AG04450 (cell line): ENCODE results near the gene TCEANC2. TPM values are rescaled to one million over a fixed set of nuclear protein-coding genes. Genes with fewer than 3 reads are reported as not detected.

Experiments used
- CTCF ChIA-PET: fragments of 300-600, 350-600 bp; formaldehyde crosslinking; extraction: SDS; loops from one replicate; lab custom pipeline; 2022; ENCODE audit warnings: antibody characterized with exemption, inconsistent platforms; lab: Charles Lee
- POLR2A ChIA-PET: fragments of 350-600 bp; formaldehyde crosslinking; extraction: SDS; loops from one replicate; lab custom pipeline; 2021; ENCODE audit warnings: antibody characterized with exemption, inconsistent platforms; lab: Yijun Ruan, JAX
- DNase-seq: peaks from one replicate; pipeline ENCODE4 v3.0.0-alpha.2; 2011; ENCODE audit warnings: low read depth, low spot score
- H3K27ac ChIP-seq: one replicate; pipeline ENCODE4 v1.5.1; 2012; ENCODE audit warnings: low read depth, low read length, control low read depth
- H3K27me3 ChIP-seq: one replicate; pipeline ENCODE4 v1.6.0; 2012; ENCODE audit warnings: low read length; ENCODE audit not compliant: control insufficient read depth, insufficient read depth
- H3K4me3 ChIP-seq: 2 replicates; pipeline ENCODE4 v1.5.1; 2011; ENCODE audit warnings: mild to moderate bottlenecking, low read depth, low read length, control low read depth
- H3K9me3 ChIP-seq: 2 replicates; pipeline ENCODE4 v1.5.1; 2012; ENCODE audit warnings: low read length; ENCODE audit not compliant: control insufficient read depth, insufficient read depth
- polyA plus RNA-seq: library from polyadenylated mRNA; depleted of rRNA; stranded (reverse); fragments of >200 nt; gene quantifications from 2 replicates; pipeline ENCODE4 v1.2.3, GENCODE V29; 2011
- TF ChIP-seq, protein P1 (sequence below): IDR thresholded peaks from 2 replicates; pipeline ENCODE4 v1.5.1; 2011; ENCODE audit warnings: low read depth, low read length, control low read depth, inconsistent platforms

TCEANC2 gene
- polyA plus RNA-seq, 1 experiment, result 4.3 TPM

DNA sequence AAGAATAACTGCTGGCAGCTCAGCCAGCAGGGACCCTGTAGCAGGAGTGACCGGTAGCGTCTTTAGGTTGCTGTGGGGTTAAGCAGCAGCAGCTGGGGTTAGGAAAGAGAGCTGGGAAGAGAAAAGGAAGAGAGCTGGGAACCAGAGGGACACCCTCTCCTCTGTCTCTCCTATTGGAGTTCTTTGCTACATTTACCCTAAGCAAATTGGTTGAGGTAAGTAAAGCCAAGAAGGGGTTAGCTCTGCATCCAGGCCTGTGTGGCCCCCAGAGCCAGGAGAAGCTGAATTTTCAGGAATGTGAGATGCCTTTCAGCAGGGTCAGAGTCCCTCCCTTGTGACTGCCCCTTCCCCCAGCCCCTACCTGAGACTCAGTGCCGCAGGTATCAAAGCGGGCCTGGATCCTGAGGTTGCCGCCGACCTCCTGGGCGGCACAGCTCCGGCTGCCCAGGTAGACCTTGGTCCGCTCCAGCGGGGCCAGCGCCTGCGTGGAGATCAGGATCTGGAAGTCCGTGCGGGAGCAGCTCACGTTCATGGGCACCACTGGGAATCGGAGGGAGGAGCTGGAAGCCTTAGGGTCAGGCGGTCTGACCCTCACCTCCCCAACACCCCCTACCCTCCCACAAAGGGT lies 83.0 kb downstream of the TCEANC2 start:
- TF ChIP-seq, protein P1, sequence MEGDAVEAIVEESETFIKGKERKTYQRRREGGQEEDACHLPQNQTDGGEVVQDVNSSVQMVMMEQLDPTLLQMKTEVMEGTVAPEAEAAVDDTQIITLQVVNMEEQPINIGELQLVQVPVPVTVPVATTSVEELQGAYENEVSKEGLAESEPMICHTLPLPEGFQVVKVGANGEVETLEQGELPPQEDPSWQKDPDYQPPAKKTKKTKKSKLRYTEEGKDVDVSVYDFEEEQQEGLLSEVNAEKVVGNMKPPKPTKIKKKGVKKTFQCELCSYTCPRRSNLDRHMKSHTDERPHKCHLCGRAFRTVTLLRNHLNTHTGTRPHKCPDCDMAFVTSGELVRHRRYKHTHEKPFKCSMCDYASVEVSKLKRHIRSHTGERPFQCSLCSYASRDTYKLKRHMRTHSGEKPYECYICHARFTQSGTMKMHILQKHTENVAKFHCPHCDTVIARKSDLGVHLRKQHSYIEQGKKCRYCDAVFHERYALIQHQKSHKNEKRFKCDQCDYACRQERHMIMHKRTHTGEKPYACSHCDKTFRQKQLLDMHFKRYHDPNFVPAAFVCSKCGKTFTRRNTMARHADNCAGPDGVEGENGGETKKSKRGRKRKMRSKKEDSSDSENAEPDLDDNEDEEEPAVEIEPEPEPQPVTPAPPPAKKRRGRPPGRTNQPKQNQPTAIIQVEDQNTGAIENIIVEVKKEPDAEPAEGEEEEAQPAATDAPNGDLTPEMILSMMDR, result no peak
- Histone ChIP-seq H3K9me3 (no peaks in the 10 kb centered on the region; the same call in 1 of the 2 replicates), H3K27me3 (no peaks in the 10 kb centered on the region), H3K4me3 (no peak overlapping the region), H3K27ac (no peak overlapping the region)
- no peak for DNase-seq
- ChIA-PET CTCF (interaction anchor here (3.9 kb wide), 1 partner anchor 14 kb away, joined by 19 read pairs; no protein-coding TSS in a partner anchor), POLR2A (no interaction called here)

DNA sequence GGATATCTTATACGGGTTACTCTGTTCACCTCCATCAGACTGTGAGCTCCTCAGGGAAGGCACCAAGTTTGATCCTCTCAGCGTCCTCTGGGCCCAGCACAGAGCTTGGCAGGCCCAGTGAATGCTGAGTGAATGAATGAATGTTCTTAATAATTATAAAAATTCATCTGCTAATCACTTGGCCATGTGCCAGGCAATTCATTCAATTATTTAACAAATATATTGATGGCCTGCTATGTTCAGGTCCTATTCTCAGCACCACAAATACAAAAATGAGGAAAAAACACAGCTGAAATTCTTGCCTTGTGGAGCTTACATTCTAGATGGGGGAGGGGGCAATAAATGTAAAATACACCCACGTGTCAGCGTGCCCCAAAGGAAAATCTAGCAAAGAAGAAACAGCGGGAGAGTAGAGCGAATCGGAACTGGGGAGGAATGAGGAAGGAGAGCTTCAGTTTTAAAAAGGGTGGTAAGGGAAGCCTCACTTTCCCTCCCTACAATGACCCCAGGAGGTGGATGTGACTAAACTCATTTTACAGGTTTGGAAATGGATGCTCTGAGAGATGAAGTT lies 83.6 kb downstream of the TCEANC2 start:
- Histone ChIP-seq H3K4me3 (no peak overlapping the region), H3K27ac (no peak overlapping the region), H3K27me3 (peaks cover under 1% of the 10 kb centered on the region), H3K9me3 (no peaks in the 10 kb centered on the region)
- CTCF ChIA-PET, result interaction anchor here (3.9 kb wide), 1 partner anchor 15 kb away, joined by 19 read pairs; no protein-coding TSS in a partner anchor
- POLR2A ChIA-PET, result interaction anchor here (0.6 kb wide), 1 partner anchor 351 kb away, joined by 3 read pairs; no protein-coding TSS in a partner anchor
- TF ChIP-seq, protein P1, result no peak
- DNase-seq, result no peak

DNA sequence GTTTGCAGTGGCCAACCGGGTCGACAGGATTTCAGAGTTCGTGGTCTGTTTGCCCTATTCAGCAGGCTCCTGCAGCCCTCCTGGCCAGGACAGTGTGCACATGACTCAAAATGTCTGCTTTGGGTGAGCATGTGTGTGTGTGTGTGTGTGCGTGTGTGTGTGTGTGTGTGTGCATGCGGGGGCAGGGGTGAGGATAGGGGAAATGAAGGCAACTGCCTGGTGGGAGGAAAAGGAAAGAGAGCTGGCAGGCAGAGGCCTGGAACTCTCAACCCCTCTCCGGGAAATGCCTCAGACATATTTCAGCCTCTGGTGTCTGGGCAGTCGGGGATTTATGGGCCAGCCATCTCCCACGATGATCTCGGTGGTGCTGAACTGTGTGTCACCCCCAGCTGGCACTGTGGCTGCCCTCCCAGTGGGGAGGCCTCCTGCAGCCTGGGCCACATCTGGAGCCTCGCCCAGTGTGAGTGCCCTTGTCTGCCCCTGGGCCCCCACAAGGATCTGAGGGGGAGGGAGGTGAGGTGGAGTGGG lies 84.2 kb downstream of the TCEANC2 start:
- CTCF ChIA-PET, result interaction anchor here (3.9 kb wide), 1 partner anchor 15 kb away, joined by 19 read pairs; no protein-coding TSS in a partner anchor
- H3K27ac ChIP-seq, result no peak overlapping the region

DNA sequence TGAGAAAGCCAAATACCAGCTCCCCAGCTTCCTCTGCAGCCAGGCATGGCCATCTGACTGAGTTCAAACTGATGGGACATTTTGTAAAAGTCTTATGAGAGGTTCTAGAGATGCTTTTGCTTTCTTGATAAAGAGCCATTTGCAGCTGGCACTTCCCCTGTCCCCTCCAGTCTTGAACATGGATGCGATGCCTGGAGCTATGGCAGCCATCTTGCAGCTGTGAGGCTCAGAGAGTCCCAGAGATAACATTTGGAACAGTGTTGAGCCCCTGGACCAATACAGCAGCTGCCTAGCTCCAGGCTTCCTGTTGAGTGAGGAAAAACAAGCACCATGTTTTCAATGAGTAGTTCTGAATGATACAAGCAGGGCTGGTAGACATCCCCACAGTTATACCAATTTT lies 85.6 kb downstream of the TCEANC2 start:
- no peak for DNase-seq

More for the DNA sequence above, 84.2 kb downstream of the TCEANC2 start:
- DNase-seq, result no peak
- TF ChIP-seq, protein P1, result no peak
- peaks cover 4% of the 10 kb centered on the region for H3K27me3 ChIP-seq
- H3K4me3 ChIP-seq, result no peak overlapping the region
- POLR2A ChIA-PET, result interaction anchor here (0.6 kb wide), 1 partner anchor 350 kb away, joined by 3 read pairs; no protein-coding TSS in a partner anchor
- no peaks in the 10 kb centered on the region for H3K9me3 ChIP-seq

More for the DNA sequence above, 85.6 kb downstream of the TCEANC2 start:
- POLR2A ChIA-PET, result no interaction called here
- CTCF ChIA-PET, result interaction anchor here (3.9 kb wide), 1 partner anchor 17 kb away, joined by 19 read pairs; no protein-coding TSS in a partner anchor
- H3K27ac ChIP-seq, result no peak overlapping the region
- no peak overlapping the region for H3K4me3 ChIP-seq
- no peaks in the 10 kb centered on the region for H3K9me3 ChIP-seq
- H3K27me3 ChIP-seq, result peaks cover 7% of the 10 kb centered on the region
- TF ChIP-seq, protein P1, result no peak
